G401 (cell line): ENCODE measurements around the gene ALAD. TPM values are rescaled to one million over a fixed set of nuclear protein-coding genes. Genes with fewer than 3 reads are reported as not detected.
"Not testable (repeated sequence)": the region's sequence is repeated elsewhere in the genome, so short reads cannot be mapped to it uniquely, and the experiment has no call there.

Source experiments
- DNase-seq: peaks from one replicate; pipeline ENCODE4 v3.0.0-alpha.2; 2015; ENCODE audit warnings: low spot score
- in situ Hi-C: cut with HindIII; loops from 2 replicates; pipeline ENCODE4 v1.10.0; 2016; ENCODE audit warnings: low sequenced_read_pairs, mixed read lengths
- total RNA-seq: library from RNA; depleted of rRNA; stranded (reverse); fragments of >200 nt; shearing (Covaris generic); gene quantifications from 2 replicates; pipeline ENCODE4 v1.2.3, GENCODE V29; 2014; rRNA removed

Gene ALAD
- total RNA-seq = 11.3 and 13.7 TPM in 2 replicates

DNA sequence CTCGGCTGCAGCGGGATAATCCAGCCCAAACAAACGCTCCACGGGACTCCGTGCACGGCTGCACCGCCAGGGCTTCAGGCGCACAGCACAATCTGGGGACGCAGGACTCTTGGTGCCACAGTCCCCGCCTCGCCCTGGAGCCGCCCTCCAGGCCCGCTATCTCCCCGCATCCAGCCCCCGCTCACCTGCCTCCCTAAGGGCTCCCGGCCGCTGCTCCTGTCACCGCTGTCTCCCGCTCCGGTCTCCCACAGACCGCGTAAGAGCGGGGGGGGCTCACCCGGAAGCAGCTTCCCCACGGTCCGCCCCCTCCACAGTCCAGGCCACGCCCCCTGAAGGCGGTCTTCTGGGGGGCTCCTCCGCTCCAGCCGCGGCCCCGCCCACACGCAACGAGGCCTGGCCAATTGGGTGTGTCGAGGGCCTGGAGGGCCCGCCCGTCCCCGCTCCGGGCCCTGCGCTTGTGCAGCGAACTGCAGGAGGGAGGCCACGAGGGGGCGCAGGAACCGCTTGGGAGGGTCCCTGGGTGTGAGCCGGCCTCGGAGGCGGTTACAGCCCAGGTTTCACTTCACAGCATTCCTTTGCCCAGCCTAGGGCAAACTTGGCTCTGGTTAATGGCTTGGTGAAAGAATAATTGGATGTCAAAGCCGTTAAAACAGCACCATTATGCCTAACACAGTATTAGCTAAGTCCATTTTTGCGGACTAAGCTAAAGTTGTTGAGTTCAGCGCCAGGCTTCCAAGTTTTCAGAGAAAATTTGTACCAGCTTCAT lies at the start of gene ALAD:
TSS of gene ALAD (minus strand) at position 258 of the 766 bp plus-strand sequence. CDS start 7,725 bp downstream, outside the sequence.
- peak; percentile 99 for DNase-seq
- in situ Hi-C loops = no loop called here

- DNase-seq = no peak
- in situ Hi-C loops = no loop called here
Measured at GRCh38 chr9:113449376-113449775, 48.3 kb upstream of the ALAD start.

- DNase-seq = peak; percentile 76
- in situ Hi-C loops = no loop called here
Measured at GRCh38 chr9:113446323-113446740, 45.2 kb upstream of the ALAD start.

GRCh38 chr9:113444736-113445135 lies 43.7 kb upstream of the ALAD start:
- in situ Hi-C loops = no loop called here

DNA sequence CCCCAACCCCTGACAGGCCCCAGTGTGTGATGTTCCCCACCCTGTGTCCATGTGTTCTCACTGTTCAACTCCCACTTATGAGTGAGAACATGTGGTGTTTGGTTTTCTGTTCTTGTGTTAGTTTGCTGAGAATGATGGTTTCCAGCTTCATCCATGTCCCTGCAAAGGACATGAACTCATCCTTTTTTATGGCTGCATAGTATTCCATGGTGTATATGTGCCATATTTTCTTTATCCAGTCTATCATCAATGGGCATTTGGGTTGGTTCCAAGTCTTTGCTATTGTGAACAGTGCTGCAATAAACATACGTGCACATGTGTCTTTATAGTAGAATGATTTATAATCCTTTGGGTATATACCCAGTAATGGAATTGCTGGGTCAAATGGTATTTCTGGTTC lies 36.6 kb upstream of the ALAD start:
- in situ Hi-C loops, DNase-seq: not testable (repeated sequence)

More at GRCh38 chr9:113444736-113445135, 43.7 kb upstream of the ALAD start:
- DNase-seq = no peak

DNA sequence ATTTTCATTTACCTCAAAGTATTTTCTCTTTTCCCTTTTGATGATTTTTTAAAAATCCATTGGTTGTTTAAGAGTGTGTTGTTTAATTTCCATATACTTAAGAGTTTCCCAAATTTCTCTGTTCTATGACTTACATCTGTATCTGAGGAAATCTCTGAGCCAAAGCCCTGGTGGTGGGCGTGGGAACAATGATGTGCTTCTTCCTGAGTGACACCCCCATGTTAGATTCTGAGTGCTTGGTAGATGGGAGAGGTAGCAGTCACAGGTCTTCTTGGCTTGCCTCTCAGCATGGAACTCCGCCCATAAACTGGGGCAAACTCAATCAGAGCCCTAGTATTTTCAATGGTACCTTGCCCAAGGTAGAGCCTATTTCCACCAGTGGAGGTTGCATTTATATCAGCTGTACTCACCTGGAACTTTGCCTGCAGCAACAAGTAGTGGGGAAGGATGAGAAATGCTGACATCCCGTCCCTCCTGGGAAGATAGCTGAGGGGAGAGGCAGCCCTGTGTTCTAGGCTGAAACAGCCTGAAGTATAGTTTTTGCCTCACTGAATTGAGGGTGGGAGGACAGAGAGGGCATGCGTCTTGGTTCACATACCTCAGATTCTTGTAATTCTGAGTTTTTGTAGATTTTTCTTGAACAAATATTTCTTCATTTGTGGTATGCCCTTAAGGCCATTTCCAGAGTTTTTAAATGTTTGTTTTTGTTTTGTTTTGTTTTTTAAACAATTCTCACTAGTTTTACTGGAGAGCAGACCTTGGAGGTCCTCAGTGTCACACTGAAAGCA lies 35.8 kb upstream of the ALAD start:
- in situ Hi-C loops = no loop called here
- no peak for DNase-seq

- in situ Hi-C loops = no loop called here
- DNase-seq = no peak
Measured at GRCh38 chr9:113431191-113431590, 30.1 kb upstream of the ALAD start.

- in situ Hi-C loops = loop anchor here (5.0 kb wide), 1 partner anchor 76 kb away; no protein-coding TSS in a partner anchor
Measured at GRCh38 chr9:113428062-113428615, 27.1 kb upstream of the ALAD start.

DNA sequence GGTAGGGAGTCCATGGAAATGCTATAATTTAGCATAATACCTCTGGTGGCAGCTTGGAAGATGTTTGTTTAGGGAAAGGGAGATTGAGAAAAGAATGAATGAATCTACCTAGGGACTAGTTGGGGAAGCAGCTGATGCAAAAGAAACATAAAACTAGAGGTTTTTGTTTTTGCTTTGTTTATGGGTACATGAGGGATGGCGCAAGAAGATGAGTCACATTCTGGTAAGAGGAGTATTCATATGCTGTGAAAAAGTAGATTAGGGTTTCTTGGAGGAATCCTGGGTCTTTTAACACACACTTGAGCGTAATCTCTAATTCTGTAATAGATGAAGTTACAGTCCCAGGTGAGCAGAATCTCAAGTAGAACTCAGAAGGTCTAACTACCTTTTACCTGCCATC lies 26.5 kb upstream of the ALAD start:
- in situ Hi-C loops = loop anchor here (5.0 kb wide), 1 partner anchor 75 kb away; no protein-coding TSS in a partner anchor

More at GRCh38 chr9:113428062-113428615, 27.1 kb upstream of the ALAD start:
- DNase-seq = no peak

GRCh38 chr9:113426701-113427100 lies 25.6 kb upstream of the ALAD start:
- no peak for DNase-seq
- in situ Hi-C loops = loop anchor here (5.0 kb wide), 1 partner anchor 74 kb away; no protein-coding TSS in a partner anchor

More for the DNA sequence above, 26.5 kb upstream of the ALAD start:
- no peak for DNase-seq

GRCh38 chr9:113425072-113425471 lies 24.0 kb upstream of the ALAD start:
- no peak for DNase-seq
- in situ Hi-C loops = loop anchor here (5.0 kb wide), 1 partner anchor 73 kb away; no protein-coding TSS in a partner anchor

GRCh38 chr9:113421726-113422125 lies 20.6 kb upstream of the ALAD start:
- in situ Hi-C loops = no loop called here
- no peak for DNase-seq

- no peak for DNase-seq
- in situ Hi-C loops = no loop called here
Measured at GRCh38 chr9:113417370-113417769, 16.3 kb upstream of the ALAD start.

GRCh38 chr9:113416149-113416721 lies 15.2 kb upstream of the ALAD start:
- DNase-seq = no peak
- in situ Hi-C loops = no loop called here

GRCh38 chr9:113410207-113410864 lies 9.3 kb upstream of the ALAD start, which contains the start of the genes C9orf43 and POLE3:
C9orf43 (plus strand) TSS chr9:113410747; CDS start chr9:113413494, 2,747 bp downstream.
POLE3 (minus strand) TSS chr9:113410675; CDS start chr9:113410293, 382 bp downstream.
- in situ Hi-C loops = no loop called here
- peak; percentile 92 for DNase-seq

- in situ Hi-C loops = no loop called here
- no peak for DNase-seq
Measured at GRCh38 chr9:113409883-113410206, 8.8 kb upstream of the ALAD start.

GRCh38 chr9:113409481-113409880 lies 8.4 kb upstream of the ALAD start:
- DNase-seq = no peak
- in situ Hi-C loops = no loop called here

DNA sequence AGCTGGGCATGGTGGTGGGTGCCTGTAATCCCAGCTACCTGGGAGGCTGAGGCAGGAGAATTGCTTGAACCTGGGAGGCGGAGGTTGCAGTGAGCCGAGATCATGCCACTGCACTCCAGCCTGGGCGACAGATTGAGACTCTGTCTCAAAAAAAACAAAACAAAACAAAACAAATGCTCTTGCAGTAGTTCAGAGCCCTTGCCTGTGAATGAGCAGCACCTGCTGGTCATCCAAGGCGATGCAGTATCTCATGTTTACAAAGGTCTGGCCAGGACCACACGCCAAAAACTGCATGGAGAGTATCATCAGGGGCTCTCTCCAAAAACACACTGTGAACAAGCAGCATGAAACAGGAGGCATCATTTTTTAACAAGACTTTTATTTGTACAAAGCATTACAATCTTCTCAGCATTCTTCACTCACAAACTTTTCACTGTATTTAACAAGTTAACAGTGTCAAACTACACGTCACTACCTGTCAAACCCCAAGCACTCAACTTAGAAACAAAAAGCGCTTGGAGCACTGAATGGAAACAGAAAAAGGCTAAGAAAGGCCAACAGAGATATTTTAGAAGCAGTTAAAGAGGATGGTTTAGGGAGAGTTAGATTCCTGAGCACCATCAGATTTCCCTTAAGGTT lies 5.9 kb upstream of the ALAD start:
- in situ Hi-C loops = not testable (repeated sequence)
- peak; percentile 74 for DNase-seq
